Hepatocyte (in vitro differentiated cells): Measurements from ENCODE around the gene LMOD2. TPM values are rescaled to one million over a fixed set of nuclear protein-coding genes. Genes with fewer than 3 reads are reported as not detected.

ENCODE experiments used
- DNase-seq: peaks from one replicate; pipeline ENCODE4 v3.0.0-alpha.2; 2016; ENCODE audit warnings: low spot score
- H2AFZ ChIP-seq: fragments of 200-600 bp; sonication (generic); 2 replicates; pipeline ENCODE4 v1.6.0; 2016; ENCODE audit warnings: antibody characterized with exemption, mild to moderate bottlenecking
- H3K27ac ChIP-seq: fragments of 200-600 bp; sonication (generic); 2 replicates; pipeline ENCODE4 v1.5.1; 2016; ENCODE audit warnings: mild to moderate bottlenecking
- H3K27me3 ChIP-seq: fragments of 200-600 bp; sonication (generic); 2 replicates; pipeline ENCODE4 v1.6.1; 2016
- H3K36me3 ChIP-seq: fragments of 200-600 bp; sonication (generic); replicated peaks from 2 replicates; pipeline ENCODE4 v1.5.1; 2016; ENCODE audit warnings: low read depth; ENCODE audit not compliant: insufficient read depth
- H3K4me1 ChIP-seq: fragments of 200-600 bp; sonication (generic); 2 replicates; pipeline ENCODE4 v1.5.1; 2016; ENCODE audit warnings: mild to moderate bottlenecking, moderate library complexity; ENCODE audit not compliant: insufficient read depth
- H3K4me2 ChIP-seq: fragments of 200-600 bp; sonication (generic); 2 replicates; pipeline ENCODE4 v1.6.0; 2016
- H3K4me3 ChIP-seq: fragments of 200-600 bp; sonication (generic); 2 replicates; pipeline ENCODE4 v1.5.1; 2016; ENCODE audit warnings: mild to moderate bottlenecking
- H3K79me2 ChIP-seq: fragments of 200-600 bp; sonication (generic); 2 replicates; pipeline ENCODE4 v1.6.0; 2017; ENCODE audit warnings: mild to moderate bottlenecking
- H3K9me2 ChIP-seq: fragments of 200-600 bp; sonication (generic); replicated peaks from 2 replicates; pipeline ENCODE4 v1.6.0; 2017; ENCODE audit warnings: mild to moderate bottlenecking; ENCODE audit not compliant: insufficient read depth
- H3K9me3 ChIP-seq: fragments of 200-600 bp; sonication (generic); 2 replicates; pipeline ENCODE4 v1.5.1; 2016; ENCODE audit warnings: low read depth, mild to moderate bottlenecking
- H4K20me1 ChIP-seq: fragments of 200-600 bp; sonication (generic); 2 replicates; pipeline ENCODE4 v1.6.0; 2016; ENCODE audit warnings: mild to moderate bottlenecking; ENCODE audit not compliant: insufficient read depth, poor library complexity, severe bottlenecking
- CTCF ChIP-seq: fragments of 200-600 bp; sonication (generic); IDR thresholded peaks from 2 replicates; pipeline ENCODE4 v1.5.1; 2016; ENCODE audit warnings: antibody characterized with exemption, mild to moderate bottlenecking; ENCODE audit not compliant: poor library complexity
- EZH2 ChIP-seq: fragments of 200-600 bp; sonication (generic); IDR thresholded peaks from 2 replicates; pipeline ENCODE4 v1.6.1; 2016; ENCODE audit warnings: antibody characterized with exemption, mild to moderate bottlenecking, borderline replicate concordance
- EZH2phosphoT487 ChIP-seq: fragments of 200-600 bp; sonication (generic); IDR thresholded peaks from one replicate; pipeline ENCODE4 v1.6.1; 2018; ENCODE audit warnings: antibody characterized with exemption, mild to moderate bottlenecking, low read depth, moderate library complexity; ENCODE audit not compliant: unreplicated experiment, severe bottlenecking
- WGBS: methylation state at CpG from one replicate; pipeline ENCODE4 v1.1.6; 2016; ENCODE audit warnings: low lambda C conversion rate; ENCODE audit errors: missing lambda C conversion rate; 5-methylcytosine and 5-hydroxymethylcytosine counted together
- polyA plus RNA-seq: library from polyadenylated mRNA; unstranded; fragments of >200 nt; fragmentation: Nextera tagmentation; extraction: Ambion mirVana; gene quantifications from 2 replicates; pipeline ENCODE4 v1.2.1, GENCODE V29; 2016
- total RNA-seq: library from RNA; depleted of rRNA; stranded (reverse); fragments of >200 nt; gene quantifications from 2 replicates; pipeline ENCODE4 v1.2.3, GENCODE V29; 2014

The LMOD2 gene
- 0.04 TPM in 1 of 2 replicates, not detected in the other for total RNA-seq
- polyA plus RNA-seq = not detected in 2 replicates

- Histone ChIP-seq H3K9me2 (no peaks in the 10 kb centered on the region), H3K9me3 (no peaks in the 10 kb centered on the region), H3K27me3 (no peaks in the 10 kb centered on the region), H2AFZ (no peak within 1 kb of the TSS), H3K27ac (no peak within 1 kb of the TSS), H3K4me1 (no peaks in the 10 kb centered on the region), H3K79me2 (no peaks in the 10 kb centered on the region), H3K4me3 (no peak within 1 kb of the TSS), H3K36me3 (no peaks in the 10 kb centered on the region), H3K4me2 (no peak within 1 kb of the TSS), H4K20me1 (no peaks in the 10 kb centered on the region)
- 94% methylated on average over 6 of the region's 6 CpGs for WGBS
- TF ChIP-seq EZH2phosphoT487 = no peak
- no peak for DNase-seq
These were observed at the start of gene LMOD2 for GRCh38 chr7:123655614-123656013. Gene LMOD2 (plus strand): TSS chr7:123655866. CDS start chr7:123655964, 98 bp downstream.

- no peak for DNase-seq
- no peaks in the 10 kb centered on the region for H4K20me1 ChIP-seq
- TF ChIP-seq CTCF (no peak), EZH2 (no peak), EZH2phosphoT487 (no peak)
- no peak overlapping the region for H3K4me3 ChIP-seq
- no peaks in the 10 kb centered on the region for H3K27me3 ChIP-seq
- H3K79me2 ChIP-seq = no peaks in the 10 kb centered on the region
- H3K9me2 ChIP-seq = no peaks in the 10 kb centered on the region
- H3K36me3 ChIP-seq = no peaks in the 10 kb centered on the region
- H2AFZ ChIP-seq = no peak overlapping the region
- H3K9me3 ChIP-seq = no peaks in the 10 kb centered on the region
- H3K4me1 ChIP-seq = no peaks in the 10 kb centered on the region
- no peak overlapping the region for H3K4me2 ChIP-seq
- WGBS = 84% methylated on average over 4 of the region's 4 CpGs
- no peak overlapping the region for H3K27ac ChIP-seq
These were observed 48.2 kb upstream of the LMOD2 start for GRCh38 chr7:123607423-123607975.

GRCh38 chr7:123608991-123609882, 46.4 kb upstream of the LMOD2 start:
- no peaks in the 10 kb centered on the region for H3K79me2 ChIP-seq
- WGBS = 89% methylated on average over 5 of the region's 5 CpGs
- H3K27me3 ChIP-seq = no peaks in the 10 kb centered on the region
- peaks cover 2% of the 10 kb centered on the region for H3K4me1 ChIP-seq
- H4K20me1 ChIP-seq = no peaks in the 10 kb centered on the region
- H3K9me3 ChIP-seq = no peaks in the 10 kb centered on the region
- H3K4me3 ChIP-seq = no peak overlapping the region
- H3K36me3 ChIP-seq = no peaks in the 10 kb centered on the region
- H3K4me2 ChIP-seq = no peak overlapping the region
- no peak overlapping the region for H3K27ac ChIP-seq
- H2AFZ ChIP-seq = no peak overlapping the region
- no peak for TF ChIP-seq EZH2
- no peak for TF ChIP-seq CTCF
- TF ChIP-seq EZH2phosphoT487 = no peak
- no peak for DNase-seq
- no peaks in the 10 kb centered on the region for H3K9me2 ChIP-seq

GRCh38 chr7:123609883-123610239, 45.8 kb upstream of the LMOD2 start:
- H3K4me1 ChIP-seq = peaks cover 8% of the 10 kb centered on the region
- H3K4me2 ChIP-seq = no peak overlapping the region
- H3K9me2 ChIP-seq = no peaks in the 10 kb centered on the region
- DNase-seq = no peak
- WGBS = 81% methylated on average over 2 of the region's 2 CpGs
- H3K4me3 ChIP-seq = no peak overlapping the region
- no peaks in the 10 kb centered on the region for H3K79me2 ChIP-seq
- no peaks in the 10 kb centered on the region for H3K9me3 ChIP-seq
- no peak overlapping the region for H2AFZ ChIP-seq
- no peaks in the 10 kb centered on the region for H3K27me3 ChIP-seq
- no peaks in the 10 kb centered on the region for H3K36me3 ChIP-seq
- H3K27ac ChIP-seq = no peak overlapping the region
- no peak for TF ChIP-seq EZH2phosphoT487
- no peak for TF ChIP-seq CTCF
- no peak for TF ChIP-seq EZH2
- H4K20me1 ChIP-seq = no peaks in the 10 kb centered on the region
